GM19351 (cell line): ENCODE results near the gene PCDH1.

Experiments used
- ATAC-seq: cut with Tn5 transposase; IDR thresholded peaks from one replicate; pipeline ENCODE4 v1.9.1; 2021; ENCODE audit warnings: mild to moderate bottlenecking, moderate library complexity; ENCODE audit not compliant: unreplicated experiment

The PCDH1 gene

GRCh38 chr5:141878186-141878710, at the start of gene PCDH1:
TSS of gene PCDH1 (minus strand) at chr5:141878410. CDS start at chr5:141878262, 148 bp downstream.
- no peak for ATAC-seq

- ATAC-seq = no peak
Measured at GRCh38 chr5:141926434-141926833, 48.2 kb upstream of the PCDH1 start.

DNA sequence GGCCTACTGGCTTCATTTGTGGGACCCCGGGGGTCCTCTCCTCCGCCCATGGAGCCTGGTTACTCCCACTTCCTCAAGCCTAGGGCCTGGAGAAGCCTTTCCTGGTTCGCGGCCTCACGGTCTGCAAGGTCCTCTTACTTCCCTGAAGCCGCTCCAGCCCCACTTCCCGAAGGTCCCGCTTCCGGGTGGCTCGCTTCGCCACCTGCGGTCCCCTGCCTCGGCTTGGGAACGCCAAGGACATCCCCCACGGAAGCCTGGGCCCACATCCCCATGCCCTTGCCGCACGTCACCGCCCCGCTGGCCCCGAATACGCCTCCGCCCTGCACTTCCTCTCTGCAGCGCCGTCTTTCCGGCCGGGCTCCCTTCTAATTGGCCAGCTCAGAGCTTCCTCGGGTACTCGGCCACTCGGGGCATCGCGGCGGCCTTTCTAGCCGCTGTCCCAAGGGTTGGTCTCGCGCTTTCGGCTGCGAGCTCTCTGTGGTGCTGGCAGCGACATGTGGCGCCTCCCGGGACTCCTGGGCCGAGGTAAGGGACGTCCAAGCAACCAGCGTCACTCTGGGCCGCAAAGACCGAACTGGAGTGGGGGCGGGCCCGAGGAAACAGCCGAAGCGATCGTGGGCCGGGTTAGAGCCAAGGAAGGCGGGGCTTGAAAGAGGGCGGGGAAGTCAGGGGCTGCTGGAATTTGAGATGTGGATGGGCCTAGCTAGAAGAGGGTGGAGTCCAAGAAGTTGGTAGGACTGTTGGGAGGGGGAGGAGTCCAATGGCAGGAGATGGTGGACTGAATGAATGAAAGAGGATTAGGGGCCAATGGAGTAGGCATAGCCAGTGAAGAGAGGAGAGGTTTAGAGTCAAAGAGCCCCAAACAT, 45.5 kb upstream of the PCDH1 start, which contains the start of gene DELE1:
TSS of gene DELE1 (plus strand) at position 424 of the 866 bp plus-strand sequence. CDS start at position 495, 71 bp downstream.
- ATAC-seq = peak; percentile 96

DNA sequence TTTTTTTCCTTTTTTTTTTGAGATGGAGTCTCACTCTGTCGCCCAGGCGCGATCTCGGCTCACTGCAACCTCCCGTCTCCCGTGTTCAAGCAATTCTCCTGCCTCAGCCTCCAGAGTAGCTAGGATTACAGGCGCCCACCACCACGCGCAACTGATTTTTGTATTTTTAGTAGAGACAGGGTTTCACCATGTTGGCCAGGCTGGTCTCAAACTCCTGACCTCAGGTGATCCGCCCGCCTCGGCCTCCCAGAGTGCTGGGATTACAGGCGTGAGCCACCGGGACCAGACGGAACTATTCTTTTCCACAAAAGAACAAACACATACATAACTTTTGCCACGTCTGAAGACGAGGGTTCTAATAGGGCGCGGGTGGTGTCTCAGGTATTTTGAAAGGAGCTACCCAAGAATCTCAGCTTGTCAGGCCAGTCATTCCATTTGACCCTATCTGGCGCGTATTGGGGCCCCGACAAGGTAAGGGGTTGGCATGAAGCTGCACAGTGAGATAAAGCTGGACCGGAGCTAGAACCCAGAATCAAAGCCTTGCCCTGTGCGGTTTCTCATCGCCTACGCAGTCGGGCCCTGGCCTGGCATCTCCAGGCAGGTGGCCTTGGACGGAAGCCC, 44.7 kb upstream of the PCDH1 start:
- peak; percentile 16 for ATAC-seq

- no peak for ATAC-seq
Measured at GRCh38 chr5:141920771-141921170, 42.6 kb upstream of the PCDH1 start.

- no peak for ATAC-seq
Measured at GRCh38 chr5:141919218-141920119, 41.3 kb upstream of the PCDH1 start.

GRCh38 chr5:141917760-141918159, 39.5 kb upstream of the PCDH1 start:
- no peak for ATAC-seq

- peak; percentile 29 for ATAC-seq
Measured at GRCh38 chr5:141916522-141916921, 38.3 kb upstream of the PCDH1 start.

- ATAC-seq = no peak
Measured at GRCh38 chr5:141915881-141916336, 37.7 kb upstream of the PCDH1 start.

DNA sequence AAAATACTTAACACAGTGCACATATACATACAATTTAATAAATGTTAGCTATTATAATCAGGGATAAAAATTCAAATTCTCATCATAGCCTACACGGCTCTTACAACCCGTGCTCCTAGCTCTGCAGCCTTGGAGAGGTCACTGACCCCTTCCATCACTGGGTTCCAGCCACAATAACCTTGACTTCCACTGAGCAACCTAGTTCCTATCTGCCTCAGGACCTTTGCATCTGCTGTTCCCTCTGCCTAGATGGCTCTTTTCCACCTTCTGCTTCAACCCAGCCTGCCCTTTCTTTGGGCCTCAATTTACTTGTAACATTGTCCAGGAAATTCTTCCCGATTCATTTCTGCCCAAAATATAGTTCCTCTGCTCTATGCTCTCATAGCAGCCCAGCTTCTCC, 36.6 kb upstream of the PCDH1 start:
- ATAC-seq = no peak

- ATAC-seq = peak; percentile 83
Measured at GRCh38 chr5:141914199-141914743, 36.1 kb upstream of the PCDH1 start.

GRCh38 chr5:141913560-141914198, 35.5 kb upstream of the PCDH1 start:
- ATAC-seq = no peak

- no peak for ATAC-seq
Measured at GRCh38 chr5:141910271-141910673, 32.1 kb upstream of the PCDH1 start.

GRCh38 chr5:141909212-141909611, 31.0 kb upstream of the PCDH1 start:
- ATAC-seq = no peak

- ATAC-seq = no peak
Measured at GRCh38 chr5:141908796-141909195, 30.6 kb upstream of the PCDH1 start.

GRCh38 chr5:141906972-141907371, 28.8 kb upstream of the PCDH1 start:
- ATAC-seq = no peak

DNA sequence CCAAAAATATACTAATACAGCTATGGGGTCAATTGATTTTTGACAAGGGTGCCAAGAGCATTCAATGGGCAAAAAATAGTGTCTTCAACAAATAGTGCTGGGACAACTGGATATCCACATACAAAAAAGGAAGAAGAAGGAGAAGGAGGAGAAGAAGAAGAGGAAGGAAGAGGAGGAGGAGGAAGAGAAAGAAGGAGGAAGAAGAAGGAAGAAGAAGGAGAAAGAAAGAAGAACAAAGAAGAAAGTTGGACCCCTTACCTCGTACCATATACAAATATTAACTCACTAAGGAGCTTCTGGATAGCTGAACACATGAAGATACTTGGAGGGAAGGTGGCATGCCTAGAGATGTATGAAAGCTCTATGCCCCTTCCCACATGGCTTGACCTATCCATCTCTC, 28.3 kb upstream of the PCDH1 start:
- ATAC-seq = no peak

DNA sequence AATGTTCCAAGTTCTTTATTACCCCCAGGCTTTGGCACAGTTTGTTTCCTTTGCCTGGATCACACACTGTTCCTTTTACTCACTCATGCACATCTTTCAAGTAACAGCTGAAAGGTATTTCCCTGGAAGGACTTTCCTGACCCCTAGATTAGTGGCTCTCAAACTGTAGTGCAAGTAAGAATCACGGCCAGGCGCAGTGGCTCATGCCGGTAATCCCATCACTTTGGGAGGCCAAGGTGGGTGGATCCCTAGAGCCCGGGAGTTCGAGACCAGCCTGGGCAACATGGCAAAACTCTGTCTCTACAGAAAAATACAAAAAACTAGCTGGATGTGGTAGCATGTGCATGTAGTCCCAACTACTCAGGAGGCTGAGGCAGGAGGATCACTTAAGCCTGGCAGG, 26.3 kb upstream of the PCDH1 start:
- ATAC-seq = no peak

- no peak for ATAC-seq
Measured at GRCh38 chr5:141903261-141903660, 25.1 kb upstream of the PCDH1 start.
